Glutamatergic neuron (in vitro differentiated cells): ENCODE measurements around the gene MAMDC2. TPM values are rescaled to one million over a fixed set of nuclear protein-coding genes. Genes with fewer than 3 reads are reported as not detected.

Experiments
- DNase-seq: peaks from one replicate; pipeline ENCODE4 v3.0.0; 2022
- H3K27ac Mint-ChIP-seq: one replicate; pipeline ENCODE4 v1.8.0; 2020; ENCODE audit warnings: mild to moderate bottlenecking, mixed read lengths, inconsistent platforms; ENCODE audit not compliant: unreplicated experiment
- H3K27me3 Mint-ChIP-seq: one replicate; pipeline ENCODE4 v1.8.0; 2020; ENCODE audit warnings: mild to moderate bottlenecking, moderate library complexity, mixed read lengths, inconsistent platforms; ENCODE audit not compliant: unreplicated experiment
- H3K36me3 Mint-ChIP-seq: one replicate; pipeline ENCODE4 v1.8.0; 2020; ENCODE audit warnings: mild to moderate bottlenecking, mixed read lengths, inconsistent platforms; ENCODE audit not compliant: unreplicated experiment
- H3K4me1 Mint-ChIP-seq: one replicate; pipeline ENCODE4 v1.8.0; 2020; ENCODE audit warnings: mild to moderate bottlenecking, low read depth, mixed read lengths, inconsistent platforms; ENCODE audit not compliant: unreplicated experiment
- H3K4me3 Mint-ChIP-seq: one replicate; pipeline ENCODE4 v1.8.0; 2020; ENCODE audit warnings: mild to moderate bottlenecking, mixed read lengths, inconsistent platforms; ENCODE audit not compliant: unreplicated experiment
- H3K9me3 Mint-ChIP-seq: one replicate; pipeline ENCODE4 v1.8.0; 2020; ENCODE audit warnings: mild to moderate bottlenecking, moderate library complexity, mixed read lengths, inconsistent platforms; ENCODE audit not compliant: unreplicated experiment
- long read RNA-seq: library from polyadenylated mRNA; unstranded; transcript quantifications from one replicate; pipeline ENCODE4 v2.0.0, GENCODE V29; 2020; ENCODE audit not compliant: unreplicated experiment
- total RNA-seq: library from RNA; stranded (reverse); fragmentation: NEBNext Ultra II Directional; extraction: Animal tissue kit (Norgen Biotek cat#: 25700); gene quantifications from one replicate; pipeline ENCODE4 v1.2.1, GENCODE V29; 2021; ENCODE audit not compliant: unreplicated experiment
- TF ChIP-seq, protein P1 (sequence below): fragments of 200-600 bp; sonication (generic); IDR thresholded peaks from one replicate; pipeline ENCODE4 v1.5.0; 2021; ENCODE audit not compliant: partially characterized antibody, unreplicated experiment

MAMDC2 gene, protein sequence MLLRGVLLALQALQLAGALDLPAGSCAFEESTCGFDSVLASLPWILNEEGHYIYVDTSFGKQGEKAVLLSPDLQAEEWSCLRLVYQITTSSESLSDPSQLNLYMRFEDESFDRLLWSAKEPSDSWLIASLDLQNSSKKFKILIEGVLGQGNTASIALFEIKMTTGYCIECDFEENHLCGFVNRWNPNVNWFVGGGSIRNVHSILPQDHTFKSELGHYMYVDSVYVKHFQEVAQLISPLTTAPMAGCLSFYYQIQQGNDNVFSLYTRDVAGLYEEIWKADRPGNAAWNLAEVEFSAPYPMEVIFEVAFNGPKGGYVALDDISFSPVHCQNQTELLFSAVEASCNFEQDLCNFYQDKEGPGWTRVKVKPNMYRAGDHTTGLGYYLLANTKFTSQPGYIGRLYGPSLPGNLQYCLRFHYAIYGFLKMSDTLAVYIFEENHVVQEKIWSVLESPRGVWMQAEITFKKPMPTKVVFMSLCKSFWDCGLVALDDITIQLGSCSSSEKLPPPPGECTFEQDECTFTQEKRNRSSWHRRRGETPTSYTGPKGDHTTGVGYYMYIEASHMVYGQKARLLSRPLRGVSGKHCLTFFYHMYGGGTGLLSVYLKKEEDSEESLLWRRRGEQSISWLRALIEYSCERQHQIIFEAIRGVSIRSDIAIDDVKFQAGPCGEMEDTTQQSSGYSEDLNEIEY
- total RNA-seq = 0.22 TPM
- long read RNA-seq = 0 reads

DNA sequence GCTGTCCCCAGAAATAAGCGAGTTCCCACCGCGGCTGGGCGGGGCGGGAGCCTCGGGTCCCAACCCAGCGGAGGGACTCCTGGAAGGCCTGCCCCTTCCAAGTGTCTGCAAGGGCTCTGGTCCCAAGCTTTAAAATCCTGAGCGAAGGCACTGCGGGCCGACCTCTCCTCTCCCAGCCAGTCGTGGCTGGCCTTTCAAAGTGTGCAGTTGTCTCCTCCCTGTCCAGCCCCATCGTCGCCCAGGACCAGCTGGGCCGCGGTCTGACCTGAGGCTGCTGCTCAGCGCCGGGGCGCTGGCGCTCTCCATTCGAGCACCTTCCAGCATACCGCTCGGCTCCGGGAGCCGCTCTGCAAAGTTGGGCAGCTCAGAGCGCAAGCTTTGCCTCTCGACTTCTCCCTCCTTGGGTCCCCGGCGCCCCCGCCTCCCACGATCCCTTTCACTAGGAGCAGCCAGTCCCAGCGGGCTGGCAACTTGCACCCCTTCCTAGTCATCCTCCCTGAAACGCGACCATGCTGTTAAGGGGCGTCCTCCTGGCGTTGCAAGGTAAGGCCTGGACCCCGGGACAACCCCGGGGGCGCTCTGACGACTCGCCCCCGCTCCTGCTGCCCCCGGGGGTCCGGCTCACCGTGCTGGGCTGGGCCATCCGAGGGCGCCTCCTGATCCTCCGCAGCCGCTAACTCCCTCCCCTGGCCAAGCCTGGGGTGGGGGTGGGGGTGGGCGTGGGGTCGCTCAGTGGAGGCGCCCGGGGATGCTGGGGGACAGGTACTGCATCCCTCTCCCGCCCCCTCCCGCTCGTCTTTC, at the start of gene MAMDC2:
Gene MAMDC2 (plus strand): TSS at position 160 of the 801 bp plus-strand sequence. CDS start 350 bp downstream, at position 510.
- DNase-seq = peak; percentile 57
- Mint-ChIP-seq H3K4me1 (peaks cover 25% of the 10 kb centered on the region), H3K4me3 (peak within 1 kb of the TSS; percentile 81), H3K27me3 (peaks cover 34% of the 10 kb centered on the region), H3K36me3 (no peaks in the 10 kb centered on the region), H3K27ac (no peak within 1 kb of the TSS), H3K9me3 (peaks cover 6% of the 10 kb centered on the region)
- TF ChIP-seq, protein P1, sequence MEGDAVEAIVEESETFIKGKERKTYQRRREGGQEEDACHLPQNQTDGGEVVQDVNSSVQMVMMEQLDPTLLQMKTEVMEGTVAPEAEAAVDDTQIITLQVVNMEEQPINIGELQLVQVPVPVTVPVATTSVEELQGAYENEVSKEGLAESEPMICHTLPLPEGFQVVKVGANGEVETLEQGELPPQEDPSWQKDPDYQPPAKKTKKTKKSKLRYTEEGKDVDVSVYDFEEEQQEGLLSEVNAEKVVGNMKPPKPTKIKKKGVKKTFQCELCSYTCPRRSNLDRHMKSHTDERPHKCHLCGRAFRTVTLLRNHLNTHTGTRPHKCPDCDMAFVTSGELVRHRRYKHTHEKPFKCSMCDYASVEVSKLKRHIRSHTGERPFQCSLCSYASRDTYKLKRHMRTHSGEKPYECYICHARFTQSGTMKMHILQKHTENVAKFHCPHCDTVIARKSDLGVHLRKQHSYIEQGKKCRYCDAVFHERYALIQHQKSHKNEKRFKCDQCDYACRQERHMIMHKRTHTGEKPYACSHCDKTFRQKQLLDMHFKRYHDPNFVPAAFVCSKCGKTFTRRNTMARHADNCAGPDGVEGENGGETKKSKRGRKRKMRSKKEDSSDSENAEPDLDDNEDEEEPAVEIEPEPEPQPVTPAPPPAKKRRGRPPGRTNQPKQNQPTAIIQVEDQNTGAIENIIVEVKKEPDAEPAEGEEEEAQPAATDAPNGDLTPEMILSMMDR = no peak

DNA sequence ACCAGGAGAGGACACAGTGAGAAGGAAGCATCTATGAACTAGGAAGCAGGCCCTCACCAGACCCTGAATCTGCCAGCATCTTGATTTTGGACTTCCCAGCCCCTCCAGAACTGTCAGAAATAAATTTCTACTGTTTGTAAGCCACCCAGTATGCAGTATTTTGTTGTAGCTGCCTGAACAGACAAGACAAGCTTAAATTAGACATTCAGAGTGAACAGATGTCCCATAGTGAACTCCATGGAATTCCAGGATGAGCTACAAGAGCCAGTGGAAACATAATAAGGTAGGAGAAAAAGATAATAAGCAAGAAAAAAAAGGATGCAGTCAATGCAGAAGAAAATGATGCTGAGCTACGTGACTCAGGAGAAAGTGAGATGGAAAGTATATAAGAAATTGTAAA, 47.8 kb upstream of the MAMDC2 start:
- Mint-ChIP-seq H3K4me3 (no peak overlapping the region), H3K9me3 (no peaks in the 10 kb centered on the region), H3K27ac (no peak overlapping the region), H3K36me3 (no peaks in the 10 kb centered on the region), H3K27me3 (no peaks in the 10 kb centered on the region), H3K4me1 (peaks cover 7% of the 10 kb centered on the region)
- TF ChIP-seq, protein P1 = no peak
- no peak for DNase-seq

DNA sequence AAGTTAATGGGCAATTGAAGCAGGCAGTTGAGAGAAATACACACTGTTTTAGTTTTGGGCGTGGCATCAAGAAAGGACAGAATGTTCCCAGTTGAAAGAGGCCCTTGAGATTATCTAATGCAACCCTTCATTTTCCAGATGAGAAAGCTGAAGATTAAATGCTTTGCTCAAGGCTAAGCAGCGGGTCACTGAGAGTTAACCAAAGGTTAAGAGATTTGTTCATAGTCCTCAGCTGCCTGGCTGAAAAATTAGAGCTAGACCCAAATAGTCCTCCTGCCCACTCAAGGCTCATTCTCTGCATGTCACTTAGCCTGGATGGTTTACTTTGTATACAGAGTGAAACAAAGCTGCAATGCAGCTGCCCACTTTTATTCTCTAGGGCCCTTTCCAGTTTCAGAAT, 46.7 kb upstream of the MAMDC2 start:
- H3K27me3 Mint-ChIP-seq = no peaks in the 10 kb centered on the region
- H3K9me3 Mint-ChIP-seq = no peaks in the 10 kb centered on the region
- DNase-seq = no peak
- TF ChIP-seq, protein P1 = no peak
- peaks cover 7% of the 10 kb centered on the region for H3K4me1 Mint-ChIP-seq
- no peak overlapping the region for H3K27ac Mint-ChIP-seq
- H3K36me3 Mint-ChIP-seq = no peaks in the 10 kb centered on the region
- no peak overlapping the region for H3K4me3 Mint-ChIP-seq

DNA sequence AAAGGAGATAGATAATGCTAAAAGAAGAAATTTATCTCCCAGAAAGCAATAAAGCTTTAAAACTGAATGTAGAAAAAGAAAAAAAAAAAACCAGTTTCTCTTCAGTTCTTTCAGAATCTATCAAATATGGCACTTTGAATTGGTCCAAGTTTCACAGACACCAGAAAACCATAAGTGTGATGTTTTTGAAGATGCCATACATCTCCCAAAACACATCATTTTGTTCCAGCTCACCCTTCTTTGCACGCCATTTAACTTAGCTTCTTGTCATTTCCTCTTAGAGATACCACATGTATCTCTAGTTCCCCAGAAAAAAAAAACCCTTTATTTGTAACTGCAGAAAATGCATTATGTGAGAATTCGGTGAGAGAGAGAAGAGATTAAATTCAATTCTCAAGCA, 46.1 kb upstream of the MAMDC2 start:
- peaks cover 7% of the 10 kb centered on the region for H3K4me1 Mint-ChIP-seq
- H3K9me3 Mint-ChIP-seq = no peaks in the 10 kb centered on the region
- no peak for DNase-seq
- H3K27me3 Mint-ChIP-seq = no peaks in the 10 kb centered on the region
- no peaks in the 10 kb centered on the region for H3K36me3 Mint-ChIP-seq
- TF ChIP-seq, protein P1 = no peak
- H3K4me3 Mint-ChIP-seq = no peak overlapping the region
- no peak overlapping the region for H3K27ac Mint-ChIP-seq
